Measurements from ENCODE around the gene BRDT.

The BRDT gene

GRCh38 chr1:91949356-91949699 is at the start of gene BRDT:
TSS of gene BRDT (plus strand) at chr1:91949401. CDS start at chr1:91962755, 13,354 bp downstream.
- no peak for DNase-seq

GRCh38 chr1:91900562-91900961 is 48.6 kb upstream of the BRDT start:
- no peak for DNase-seq

DNA sequence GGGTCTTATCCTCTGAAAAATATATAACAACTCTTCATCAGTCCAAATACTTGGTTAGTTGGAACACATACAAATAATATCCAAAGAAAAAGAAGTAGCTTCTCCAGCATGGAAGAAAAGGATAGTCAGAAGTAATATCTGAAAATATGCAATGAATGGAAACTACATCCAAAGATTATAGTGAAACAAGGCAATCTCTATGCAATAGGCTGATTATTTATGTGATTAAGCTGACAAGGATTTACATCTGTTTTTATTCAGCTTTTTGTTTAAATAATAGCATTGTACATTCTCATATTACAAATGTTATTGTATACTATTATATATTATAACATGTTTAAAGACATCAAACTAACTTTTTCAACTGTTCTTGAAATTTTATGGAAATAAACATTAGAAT is 48.0 kb upstream of the BRDT start:
- DNase-seq: no peak

DNA sequence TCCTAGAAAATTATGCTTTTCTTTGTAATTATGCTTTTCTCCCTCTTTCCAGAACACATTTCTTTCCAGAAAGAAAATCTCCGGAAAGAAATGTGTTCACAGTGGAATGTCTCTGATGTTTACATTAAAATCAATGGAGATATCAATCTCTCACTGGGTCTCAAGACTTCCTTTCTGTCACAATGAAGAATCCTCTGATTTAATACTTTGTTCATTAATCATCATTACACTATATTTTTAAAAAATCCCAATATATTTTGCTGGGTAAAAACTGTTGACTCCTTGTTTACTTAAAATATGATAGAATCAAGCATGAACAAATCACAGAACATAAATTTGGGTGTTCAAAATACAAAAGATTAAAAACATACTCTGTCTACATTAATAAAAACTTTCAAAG is 36.9 kb upstream of the BRDT start:
- DNase-seq: no peak

- DNase-seq: no peak
Observed at GRCh38 chr1:91913018-91913417, 36.2 kb upstream of the BRDT start.

DNA sequence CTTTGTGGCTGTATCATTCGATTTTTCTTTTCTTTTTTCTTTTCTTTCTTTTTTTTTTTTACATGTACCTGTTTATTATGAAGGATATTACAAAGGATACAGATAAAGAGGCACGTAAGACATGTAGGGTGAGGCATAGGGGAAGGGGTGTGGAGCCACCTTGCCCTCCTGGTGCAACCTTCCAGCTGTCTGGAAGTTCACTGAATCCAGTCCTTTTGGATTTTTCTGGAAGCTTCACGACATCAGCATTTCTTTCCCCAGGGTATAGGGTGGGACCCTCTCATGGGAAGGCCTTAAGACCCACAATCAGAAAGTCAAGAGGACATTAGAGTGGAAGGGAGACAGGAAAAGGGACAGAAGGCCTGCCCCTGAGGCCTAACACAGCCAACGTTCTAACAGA is 33.2 kb upstream of the BRDT start:
- DNase-seq: no peak

DNA sequence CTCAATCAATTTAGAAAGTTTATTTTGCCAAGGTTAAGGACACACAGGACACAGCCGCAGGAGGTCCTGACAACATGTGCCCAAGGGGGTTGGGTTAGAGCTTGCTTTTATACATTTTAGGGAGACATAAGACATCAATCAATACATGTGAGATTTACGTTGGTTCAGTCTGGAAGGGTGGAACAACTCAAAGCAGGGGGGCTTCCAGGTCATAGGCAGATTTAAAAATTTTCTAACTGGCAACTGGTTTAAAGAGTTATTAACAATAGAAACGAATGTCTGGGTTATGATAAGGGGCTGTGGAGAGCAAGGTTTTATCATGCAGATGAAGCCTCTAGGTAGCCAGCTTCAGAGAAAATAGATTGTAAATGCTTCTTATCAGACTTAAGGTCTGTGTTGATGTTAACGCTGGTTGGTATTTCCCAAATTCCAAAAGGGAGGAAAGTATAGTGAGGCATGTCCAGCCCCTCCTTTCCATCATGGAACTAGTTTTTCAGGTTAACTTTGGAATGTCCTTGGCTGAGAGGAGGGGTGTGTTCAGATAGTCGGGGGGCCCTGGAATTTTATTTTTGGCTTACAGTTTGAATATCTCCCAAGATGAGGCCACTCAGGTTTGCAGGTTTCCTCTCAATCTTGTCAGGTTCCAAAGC is 32.3 kb upstream of the BRDT start:
- DNase-seq: no peak

- DNase-seq: no peak
Observed at GRCh38 chr1:91919962-91920361, 29.2 kb upstream of the BRDT start.

DNA sequence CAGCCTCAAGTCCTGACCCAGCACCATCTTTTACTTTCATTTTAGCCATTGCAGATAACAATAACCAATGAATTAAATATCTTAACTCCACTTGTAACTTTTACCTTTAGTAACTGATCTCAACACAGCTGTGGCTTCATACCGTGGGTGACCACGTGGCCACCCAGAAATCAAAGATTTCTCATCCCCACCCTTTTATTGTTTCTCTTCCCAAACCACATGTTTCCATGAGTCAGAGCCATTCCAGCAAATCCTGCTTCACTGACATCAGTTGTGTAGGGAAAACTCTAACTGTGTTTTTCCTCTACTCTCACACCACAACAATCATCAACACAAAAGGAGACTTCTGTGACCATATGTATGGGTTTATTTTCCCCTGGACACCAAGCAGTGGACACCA is 25.1 kb upstream of the BRDT start:
- DNase-seq: no peak

GRCh38 chr1:91925644-91926435 is 23.4 kb upstream of the BRDT start:
- DNase-seq: no peak

GRCh38 chr1:91928026-91928425 is 21.2 kb upstream of the BRDT start:
- no peak for DNase-seq

GRCh38 chr1:91929250-91929649 is 20.0 kb upstream of the BRDT start:
- DNase-seq: no peak

GRCh38 chr1:91937613-91938012 is 11.6 kb upstream of the BRDT start:
- no peak for DNase-seq

GRCh38 chr1:91940496-91940895 is 8.7 kb upstream of the BRDT start:
- no peak for DNase-seq

- no peak for DNase-seq
Observed at GRCh38 chr1:91944087-91944486, 5.1 kb upstream of the BRDT start.

GRCh38 chr1:91948097-91948496 is 1.1 kb upstream of the BRDT start:
- peak; percentile 43 for DNase-seq

DNA sequence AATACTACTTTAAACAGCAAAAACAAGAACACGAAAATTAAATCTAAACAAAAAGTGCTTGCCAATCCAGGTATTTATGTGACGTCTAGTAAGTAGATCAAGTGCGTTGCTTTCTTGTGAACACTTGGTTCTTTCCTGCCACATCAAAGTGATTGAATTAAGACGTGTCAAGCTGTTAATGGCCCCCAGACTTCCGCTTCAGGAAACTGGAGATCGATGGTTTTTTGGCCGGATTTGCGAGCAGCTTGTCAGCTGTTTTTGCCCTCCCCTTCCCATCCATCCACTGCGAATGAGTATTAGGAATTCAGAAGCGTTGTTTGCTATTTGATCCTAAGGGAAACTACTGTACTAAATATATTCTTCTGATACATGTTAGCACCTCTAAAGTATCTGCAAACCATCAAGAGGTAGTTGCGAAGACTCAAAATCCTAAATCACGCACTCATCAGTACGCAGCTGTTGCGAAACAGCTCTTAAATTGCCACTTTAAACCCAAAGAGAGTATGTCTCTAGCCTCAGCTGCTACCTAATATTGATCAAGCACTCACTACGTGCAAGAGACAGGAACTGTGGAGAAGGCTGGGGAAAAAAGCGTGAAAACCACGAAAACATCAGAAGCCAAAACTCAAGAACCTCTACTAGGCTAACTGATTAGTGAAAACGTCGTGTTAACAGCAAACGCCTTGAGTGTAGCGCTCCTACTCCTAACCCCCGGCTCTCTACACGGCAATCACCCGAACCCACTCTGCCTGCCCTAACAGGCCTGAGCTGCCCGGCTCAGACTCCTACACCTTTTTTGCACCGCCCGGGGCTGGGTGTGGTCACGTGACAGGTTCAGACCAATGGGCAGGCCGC is 473 bp upstream of the BRDT start:
- DNase-seq: peak; percentile 34

DNA sequence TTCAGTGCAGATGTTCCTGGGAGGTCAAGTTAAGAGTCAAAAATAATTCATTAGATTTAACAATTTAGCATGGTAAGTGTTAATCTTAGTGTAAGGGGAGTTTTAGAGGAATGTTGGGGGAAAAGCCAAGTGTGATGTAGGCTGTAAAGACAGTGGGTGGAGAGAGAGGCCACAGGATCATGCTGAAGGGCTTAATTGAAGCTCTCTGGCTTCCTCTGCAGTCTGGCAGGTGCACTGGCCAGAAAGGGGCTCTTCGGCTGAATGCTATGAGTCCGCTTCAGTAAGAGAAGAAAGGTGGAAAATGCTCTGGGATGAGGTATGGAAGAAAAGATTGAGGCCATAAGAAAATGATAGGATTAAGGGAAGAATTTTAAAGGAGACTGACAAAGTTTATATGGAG is 3.0 kb downstream of the BRDT start:
- DNase-seq: no peak

DNA sequence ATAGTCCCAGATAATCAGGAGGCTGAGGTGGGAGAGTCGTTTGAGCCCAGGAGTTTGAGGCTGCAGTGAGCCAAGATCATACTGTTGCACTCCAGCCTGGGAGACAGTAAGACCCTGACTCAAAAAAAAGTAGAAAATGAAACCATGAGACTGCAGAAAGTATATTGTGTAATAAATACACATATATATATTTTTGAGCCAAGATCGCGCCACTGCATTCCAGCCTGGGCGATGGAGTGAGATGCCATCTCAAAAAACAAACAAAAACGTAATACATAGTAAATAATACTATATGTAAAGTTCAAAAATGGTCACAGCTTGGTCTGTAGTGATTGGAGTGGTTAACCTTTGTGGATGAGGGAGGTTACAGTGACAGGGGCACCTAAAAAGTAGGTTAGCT is 9.7 kb downstream of the BRDT start:
- DNase-seq: no peak

DNA sequence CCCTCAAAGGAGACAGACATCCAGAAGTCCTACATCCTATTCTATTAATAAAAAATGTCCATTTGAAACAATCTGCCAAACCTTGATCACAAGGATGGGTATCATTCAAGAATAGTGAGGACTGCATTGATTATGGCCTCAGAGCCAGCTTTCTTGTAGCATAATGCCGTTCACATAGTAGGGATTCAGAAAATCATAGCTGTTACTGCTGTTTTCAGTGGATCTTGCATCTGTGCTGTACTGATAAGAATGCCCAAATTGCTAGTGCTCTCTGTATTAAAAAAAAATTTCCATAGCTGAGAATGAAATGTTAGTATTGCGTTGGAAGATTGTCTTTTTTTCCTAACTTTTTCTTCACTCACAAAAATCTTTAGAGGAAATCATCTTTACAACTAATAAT is 19.1 kb downstream of the BRDT start:
- no peak for DNase-seq

DNA sequence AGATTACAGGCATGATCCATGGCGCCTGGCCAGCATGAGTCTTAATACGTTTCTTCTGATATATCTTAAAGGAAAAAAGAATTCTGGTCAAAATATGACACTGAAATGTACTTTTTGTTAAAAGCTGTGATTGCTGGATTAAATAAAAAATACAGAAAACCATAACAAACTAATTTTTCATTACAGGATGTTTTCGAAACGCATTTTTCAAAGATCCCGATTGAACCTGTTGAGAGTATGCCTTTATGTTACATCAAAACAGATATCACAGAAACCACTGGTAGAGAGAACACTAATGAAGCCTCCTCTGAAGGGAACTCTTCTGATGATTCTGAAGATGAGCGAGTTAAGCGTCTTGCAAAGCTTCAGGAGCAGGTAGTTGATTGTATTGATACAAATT is 30.2 kb downstream of the BRDT start:
- DNase-seq: no peak

DNA sequence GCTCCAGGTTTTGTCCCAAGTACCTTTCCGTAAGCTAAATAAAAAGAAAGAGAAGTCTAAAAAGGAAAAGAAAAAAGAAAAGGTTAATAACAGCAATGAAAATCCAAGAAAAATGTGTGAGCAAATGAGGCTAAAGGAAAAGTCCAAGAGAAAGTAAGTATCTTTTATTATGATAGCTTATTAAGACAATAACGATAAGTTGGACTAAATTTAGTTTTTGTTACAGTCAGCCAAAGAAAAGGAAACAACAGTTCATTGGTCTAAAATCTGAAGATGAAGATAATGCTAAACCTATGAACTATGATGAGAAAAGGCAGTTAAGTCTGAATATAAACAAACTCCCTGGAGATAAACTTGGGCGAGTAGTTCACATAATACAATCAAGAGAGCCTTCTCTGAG is 31.5 kb downstream of the BRDT start:
- DNase-seq: no peak

DNA sequence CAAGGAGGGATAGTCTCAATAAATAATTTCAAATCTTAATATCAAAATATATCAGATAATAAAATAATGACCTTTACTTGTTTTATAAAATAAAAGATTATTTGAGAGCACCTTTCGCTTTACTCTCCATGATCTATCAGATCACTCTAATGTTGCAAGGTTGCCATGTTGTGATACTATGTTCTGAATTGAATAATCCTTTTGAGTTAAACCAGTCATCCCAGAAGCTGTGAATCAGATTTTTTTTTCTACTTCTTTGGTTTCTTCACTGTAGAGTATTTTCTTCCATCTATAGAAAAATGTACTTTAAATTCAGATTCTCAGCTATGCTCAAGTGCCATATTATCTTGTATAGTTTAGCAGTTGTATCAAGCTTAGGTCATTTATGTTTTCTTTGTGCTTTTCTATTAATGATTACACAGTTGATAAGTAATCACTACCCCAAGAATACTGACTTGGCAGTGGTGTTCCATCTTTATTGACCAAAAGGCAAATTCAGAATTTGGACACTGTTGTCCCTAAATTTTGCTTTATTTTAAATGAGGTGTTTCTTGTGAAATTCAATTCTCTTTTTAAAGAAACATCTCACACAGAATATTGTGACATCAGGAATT is 32.9 kb downstream of the BRDT start:
- no peak for DNase-seq

DNA sequence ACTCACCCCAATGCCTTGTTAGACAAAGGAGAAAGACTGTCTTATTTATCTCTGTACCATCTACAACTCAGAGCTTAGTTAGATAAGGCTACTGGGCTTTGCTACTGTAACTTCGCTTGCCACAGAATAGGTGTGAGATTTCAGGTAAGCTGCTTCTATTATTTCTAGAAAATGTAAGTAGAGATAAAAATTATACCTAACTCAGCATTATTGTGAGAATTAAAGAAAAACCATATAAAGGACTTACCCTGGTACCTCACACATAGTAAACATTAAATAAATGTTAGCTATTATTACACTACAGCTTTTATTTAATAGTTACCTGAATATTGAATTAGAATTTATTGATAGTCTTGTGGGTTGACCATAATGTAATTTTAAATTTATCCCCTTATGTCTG is 44.1 kb downstream of the BRDT start:
- no peak for DNase-seq
